WTC11 (cell line): ENCODE results near the gene OTOG. TPM values are rescaled to one million over a fixed set of nuclear protein-coding genes. Genes with fewer than 3 reads are reported as not detected.

Source experiments
- ATAC-seq: fragments of 200-7000 bp; cut with Tn5 transposase; 2 replicates; pipeline ENCODE4 v1.10.0; 2021; ENCODE audit warnings: mild to moderate bottlenecking, moderate library complexity
- CTCF ChIA-PET: fragments of 300-600 bp; sonication (Branson Sonifier 250); formaldehyde crosslinking; loops from one replicate; lab custom pipeline; 2021; ENCODE audit warnings: antibody characterized with exemption; lab: Charles Lee
- POLR2A ChIA-PET: fragments of 350-600 bp; sonication (Branson Sonifier 250); formaldehyde crosslinking; loops from one replicate; lab custom pipeline; 2021; ENCODE audit warnings: antibody characterized with exemption; lab: Charles Lee
- DNase-seq: peaks from one replicate; pipeline ENCODE4 v3.0.0; 2021; ENCODE audit warnings: low spot score
- H3K27ac Mint-ChIP-seq: 2 replicates; pipeline ENCODE4 v1.8.0; 2021; ENCODE audit warnings: mixed read lengths
- H3K27me3 Mint-ChIP-seq: 2 replicates; pipeline ENCODE4 v1.8.0; 2021; ENCODE audit warnings: low read depth, mild to moderate bottlenecking, moderate library complexity, mixed read lengths
- H3K36me3 Mint-ChIP-seq: 2 replicates; pipeline ENCODE4 v1.8.0; 2021; ENCODE audit warnings: mixed read lengths
- H3K4me1 Mint-ChIP-seq: 2 replicates; pipeline ENCODE4 v1.8.0; 2022; ENCODE audit warnings: mixed read lengths
- H3K4me3 Mint-ChIP-seq: 2 replicates; pipeline ENCODE4 v1.8.0; 2021; ENCODE audit warnings: mild to moderate bottlenecking, moderate library complexity, mixed read lengths
- H3K9me3 Mint-ChIP-seq: 2 replicates; pipeline ENCODE4 v1.8.0; 2021; ENCODE audit warnings: mixed read lengths
- AR ChIP-seq: fragments of 250-450 bp; sonication (Bioruptor Pico); IDR thresholded peaks from 2 replicates; pipeline ENCODE4 v1.9.0; 2021; ENCODE audit warnings: mild to moderate bottlenecking
- ATF1 ChIP-seq: sonication (generic); formaldehyde crosslinking; IDR thresholded peaks from 2 replicates; pipeline ENCODE4 v1.8.1; 2023; ENCODE audit warnings: mild to moderate bottlenecking, moderate library complexity, missing genetic modification reagents
- ATF3 ChIP-seq: sonication (generic); formaldehyde crosslinking; conservative IDR thresholded peaks from 2 replicates; pipeline ENCODE4 v1.8.1; 2022; ENCODE audit warnings: mild to moderate bottlenecking, missing genetic modification reagents
- ATF6 ChIP-seq: sonication (generic); formaldehyde crosslinking; IDR thresholded peaks from 2 replicates; pipeline ENCODE4 v1.8.1; 2023; ENCODE audit warnings: mild to moderate bottlenecking, missing genetic modification reagents
- CBFB ChIP-seq: sonication (generic); formaldehyde crosslinking; IDR thresholded peaks from 2 replicates; pipeline ENCODE4 v1.8.1; 2022; ENCODE audit warnings: mild to moderate bottlenecking, low read depth, missing genetic modification reagents
- CREM ChIP-seq: sonication (generic); formaldehyde crosslinking; IDR thresholded peaks from 2 replicates; pipeline ENCODE4 v1.8.1; 2022; ENCODE audit warnings: mild to moderate bottlenecking, missing genetic modification reagents, moderate library complexity
- E2F4 ChIP-seq: sonication (generic); formaldehyde crosslinking; IDR thresholded peaks from 2 replicates; pipeline ENCODE4 v1.8.1; 2022; ENCODE audit warnings: low read depth, mild to moderate bottlenecking, moderate library complexity, missing genetic modification reagents, borderline replicate concordance
- E2F5 ChIP-seq: sonication (generic); formaldehyde crosslinking; IDR thresholded peaks from 2 replicates; pipeline ENCODE4 v1.8.1; 2022; ENCODE audit warnings: mild to moderate bottlenecking, moderate library complexity, missing genetic modification reagents
- ETV6 ChIP-seq: sonication (generic); formaldehyde crosslinking; IDR thresholded peaks from 2 replicates; pipeline ENCODE4 v1.8.1; 2022; ENCODE audit warnings: mild to moderate bottlenecking, missing genetic modification reagents
- GABPB1 ChIP-seq: sonication (generic); formaldehyde crosslinking; IDR thresholded peaks from 2 replicates; pipeline ENCODE4 v1.8.1; 2023; ENCODE audit warnings: mild to moderate bottlenecking, missing genetic modification reagents
- MLX ChIP-seq: sonication (generic); formaldehyde crosslinking; IDR thresholded peaks from 2 replicates; pipeline ENCODE4 v1.8.1; 2023; ENCODE audit warnings: mild to moderate bottlenecking, missing genetic modification reagents, moderate library complexity
- MYBL2 ChIP-seq: sonication (generic); formaldehyde crosslinking; IDR thresholded peaks from 2 replicates; pipeline ENCODE4 v1.8.1; 2023; ENCODE audit warnings: mild to moderate bottlenecking, moderate library complexity, missing genetic modification reagents
- NFATC4 ChIP-seq: fragments of 250-450 bp; sonication (Bioruptor Pico); IDR thresholded peaks from 2 replicates; pipeline ENCODE4 v1.9.0; 2021; ENCODE audit warnings: mild to moderate bottlenecking
- SMAD4 ChIP-seq: sonication (generic); formaldehyde crosslinking; IDR thresholded peaks from 2 replicates; pipeline ENCODE4 v1.8.0; 2022; ENCODE audit warnings: mild to moderate bottlenecking, missing genetic modification reagents
- ZNF121 ChIP-seq: sonication (generic); formaldehyde crosslinking; IDR thresholded peaks from 2 replicates; pipeline ENCODE4 v1.8.0; 2023; ENCODE audit warnings: missing genetic modification reagents
- ZNF232 ChIP-seq: sonication (generic); formaldehyde crosslinking; IDR thresholded peaks from 2 replicates; pipeline ENCODE4 v1.8.0; 2022; ENCODE audit warnings: mild to moderate bottlenecking, missing genetic modification reagents
- ZNF281 ChIP-seq: sonication (generic); formaldehyde crosslinking; IDR thresholded peaks from 2 replicates; pipeline ENCODE4 v1.8.0; 2023; ENCODE audit warnings: mild to moderate bottlenecking, missing genetic modification reagents
- ZNF425 ChIP-seq: fragments of 250-450 bp; sonication (Bioruptor Pico); conservative IDR thresholded peaks from 2 replicates; pipeline ENCODE4 v1.9.0; 2021; ENCODE audit warnings: mild to moderate bottlenecking
- ZNF671 ChIP-seq: fragments of 250-450 bp; sonication (Bioruptor Pico); IDR thresholded peaks from 2 replicates; pipeline ENCODE4 v1.8.0; 2021; ENCODE audit warnings: mild to moderate bottlenecking
- total RNA-seq: library from RNA; stranded (reverse); gene quantifications from 3 replicates; pipeline ENCODE4 v1.2.3, GENCODE V29; 2021

OTOG gene
- total RNA-seq, 1 experiment from 2014 or later, result 1.4 TPM

GRCh38 chr11:17506942-17507341, 40.1 kb upstream of the OTOG start:
- Mint-ChIP-seq H3K4me3 (no peak overlapping the region), H3K27ac (no peak overlapping the region), H3K36me3 (no peaks in the 10 kb centered on the region), H3K27me3 (no peaks in the 10 kb centered on the region), H3K4me1 (peaks cover 6% of the 10 kb centered on the region), H3K9me3 (no peaks in the 10 kb centered on the region)
- ATAC-seq (0 out of 2 replicates have a peak, but pooled peaks have one; percentile 16), DNase-seq (no peak)
- POLR2A ChIA-PET, result no interaction called here
- CTCF ChIA-PET, result interaction anchor here (1.0 to 13.3 kb wide), 9 partner anchors 12 to 154 kb away, joined by 3 to 120 read pairs (median 5); partner anchors contain the start of gene KCNJ11
- TF ChIP-seq CBFB (CRISPR knock-in tag), result no peak
- no peak for TF ChIP-seq ZNF121 (CRISPR knock-in tag)
- TF ChIP-seq ETV6 (CRISPR knock-in tag), result no peak
- TF ChIP-seq ZNF671 (CRISPR knock-in tag), result no peak
- TF ChIP-seq ATF1 (CRISPR knock-in tag), result no peak
- TF ChIP-seq ZNF281 (CRISPR knock-in tag), result no peak
- no peak for TF ChIP-seq ZNF232 (CRISPR knock-in tag)
- no peak for TF ChIP-seq E2F5 (CRISPR knock-in tag)
- TF ChIP-seq MLX (CRISPR knock-in tag), result no peak
- no peak for TF ChIP-seq GABPB1 (CRISPR knock-in tag)
- TF ChIP-seq E2F4 (CRISPR knock-in tag), result no peak
- TF ChIP-seq NFATC4, result no peak
- TF ChIP-seq SMAD4, result no peak
- no peak for TF ChIP-seq ZNF425 (CRISPR knock-in tag)
- TF ChIP-seq MYBL2 (CRISPR knock-in tag), result no peak
- TF ChIP-seq ATF3 (CRISPR knock-in tag), result no peak
- TF ChIP-seq AR (CRISPR knock-in tag), result no peak
- no peak for TF ChIP-seq CREM (CRISPR knock-in tag)
- TF ChIP-seq ATF6 (CRISPR knock-in tag), result no peak
